GM13977 (cell line): ENCODE measurements around the gene STK26.

Source experiments
- DNase-seq: peaks from one replicate; pipeline ENCODE4 v3.0.0; 2012; ENCODE audit warnings: low spot score
- in situ Hi-C: fragments of 300-500 bp; cut with MboI; formaldehyde crosslinking; loops from one replicate; pipeline ENCODE4 v1.12.0; 2022; ENCODE audit warnings: low sequenced_read_pairs, low pct_unique_long_range_greater_than_20kb, mixed read lengths, inconsistent platforms; ENCODE audit not compliant: unreplicated experiment
- TF ChIP-seq, protein P1 (sequence below): IDR thresholded peaks from 2 replicates; pipeline ENCODE4 v1.5.1; 2012; ENCODE audit warnings: mild to moderate bottlenecking, control low read depth; ENCODE audit not compliant: insufficient read depth; ENCODE audit errors: extremely low read depth, missing control alignments

Gene STK26

DNA sequence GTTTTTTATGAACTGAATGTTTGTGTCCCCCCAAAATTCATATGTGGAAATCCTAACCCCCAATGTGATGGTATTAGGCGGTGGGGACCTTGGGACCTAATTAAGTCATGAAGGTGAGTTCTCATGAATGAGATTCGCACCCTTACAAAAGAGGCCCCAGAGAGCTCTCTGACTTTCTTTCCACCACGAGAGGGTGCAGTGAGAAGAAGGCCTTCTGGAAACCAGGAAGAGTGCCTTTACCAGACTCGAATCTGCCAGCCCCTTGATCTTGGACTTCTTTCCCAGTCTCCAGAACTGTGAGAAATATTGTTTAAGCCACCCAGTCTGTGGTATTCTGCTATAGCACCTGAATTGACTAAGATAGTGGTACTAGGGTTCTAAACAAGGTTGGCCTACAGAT lies 40.8 kb downstream of the STK26 start:
- no peak for DNase-seq
- TF ChIP-seq, protein P1, sequence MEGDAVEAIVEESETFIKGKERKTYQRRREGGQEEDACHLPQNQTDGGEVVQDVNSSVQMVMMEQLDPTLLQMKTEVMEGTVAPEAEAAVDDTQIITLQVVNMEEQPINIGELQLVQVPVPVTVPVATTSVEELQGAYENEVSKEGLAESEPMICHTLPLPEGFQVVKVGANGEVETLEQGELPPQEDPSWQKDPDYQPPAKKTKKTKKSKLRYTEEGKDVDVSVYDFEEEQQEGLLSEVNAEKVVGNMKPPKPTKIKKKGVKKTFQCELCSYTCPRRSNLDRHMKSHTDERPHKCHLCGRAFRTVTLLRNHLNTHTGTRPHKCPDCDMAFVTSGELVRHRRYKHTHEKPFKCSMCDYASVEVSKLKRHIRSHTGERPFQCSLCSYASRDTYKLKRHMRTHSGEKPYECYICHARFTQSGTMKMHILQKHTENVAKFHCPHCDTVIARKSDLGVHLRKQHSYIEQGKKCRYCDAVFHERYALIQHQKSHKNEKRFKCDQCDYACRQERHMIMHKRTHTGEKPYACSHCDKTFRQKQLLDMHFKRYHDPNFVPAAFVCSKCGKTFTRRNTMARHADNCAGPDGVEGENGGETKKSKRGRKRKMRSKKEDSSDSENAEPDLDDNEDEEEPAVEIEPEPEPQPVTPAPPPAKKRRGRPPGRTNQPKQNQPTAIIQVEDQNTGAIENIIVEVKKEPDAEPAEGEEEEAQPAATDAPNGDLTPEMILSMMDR, result no peak
- in situ Hi-C loops, result no loop called here

DNA sequence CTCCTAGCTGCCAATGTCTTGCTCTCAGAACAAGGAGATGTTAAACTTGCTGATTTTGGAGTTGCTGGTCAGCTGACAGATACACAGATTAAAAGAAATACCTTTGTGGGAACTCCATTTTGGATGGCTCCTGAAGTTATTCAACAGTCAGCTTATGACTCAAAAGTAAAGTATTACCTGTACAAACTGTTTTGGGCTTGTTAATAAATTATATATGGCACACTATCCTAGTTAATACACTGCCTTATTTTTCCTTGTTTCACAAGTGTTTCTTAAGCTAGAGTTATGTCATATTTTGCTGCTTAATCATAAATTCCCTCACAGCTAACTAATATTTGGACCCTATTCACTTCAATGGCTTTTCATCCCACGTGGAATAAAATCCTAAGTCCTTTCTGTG lies 45.3 kb downstream of the STK26 start:
- in situ Hi-C loops, result no loop called here
- no peak for DNase-seq
- TF ChIP-seq, protein P1, result no peak

DNA sequence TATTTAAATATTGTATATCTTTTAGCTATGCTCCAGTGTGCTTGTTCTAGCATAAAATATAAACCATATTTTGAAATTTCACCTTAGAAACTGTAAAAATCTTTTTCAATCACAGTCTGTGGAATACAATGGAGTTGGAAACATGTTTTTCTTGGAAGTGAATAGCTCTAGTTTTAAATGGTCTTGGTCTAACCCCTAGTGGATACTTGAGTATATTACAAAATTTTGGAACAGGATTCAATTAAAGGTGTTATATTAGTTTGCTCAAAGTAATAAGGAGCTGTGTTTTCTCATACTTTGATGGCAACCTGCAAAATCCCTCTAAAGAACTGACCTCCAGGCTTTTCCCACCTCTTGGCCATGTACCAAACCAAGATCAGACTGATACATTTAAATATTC lies 48.2 kb downstream of the STK26 start:
- TF ChIP-seq, protein P1, result no peak
- in situ Hi-C loops, result no loop called here
- DNase-seq, result no peak

DNA sequence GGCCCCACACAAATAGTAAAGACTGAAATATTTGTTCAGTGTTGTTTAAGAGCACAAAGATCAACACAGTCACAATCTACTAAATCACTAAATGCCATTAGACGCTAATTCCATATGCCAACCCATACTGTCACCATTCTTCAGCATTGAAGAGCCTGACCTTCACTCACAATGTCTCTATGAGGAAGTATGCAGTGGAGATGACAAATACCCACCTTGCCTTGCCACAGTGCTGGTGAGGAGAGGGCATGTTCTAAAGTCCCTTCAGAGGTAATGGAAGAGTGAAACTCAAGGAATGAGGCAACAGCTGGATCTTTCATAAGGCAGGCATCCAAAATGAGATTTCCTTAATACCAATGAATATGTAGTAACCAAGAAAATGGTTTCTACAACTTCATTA lies 54.3 kb downstream of the STK26 start:
- in situ Hi-C loops, result no loop called here
- TF ChIP-seq, protein P1, result no peak
- DNase-seq, result no peak

DNA sequence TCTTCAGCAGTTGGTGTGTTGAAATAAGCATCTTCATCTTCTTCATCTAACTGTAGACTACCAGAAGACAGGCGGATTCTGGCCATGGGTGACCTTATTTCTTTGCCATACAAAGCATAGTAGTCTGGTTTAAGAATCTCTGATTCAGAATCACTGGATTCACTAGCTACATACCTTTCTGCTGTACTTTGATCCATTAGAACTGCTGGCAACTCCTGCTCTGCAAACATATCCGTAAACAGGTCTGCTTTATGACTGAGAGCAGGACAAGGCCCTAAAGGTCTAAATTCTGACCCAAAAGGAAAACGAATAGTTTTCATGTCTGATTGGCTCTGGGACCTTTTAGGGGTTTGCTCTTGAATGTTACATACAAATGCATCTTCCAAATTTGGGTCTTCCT lies 54.8 kb downstream of the STK26 start:
- TF ChIP-seq, protein P1, result no peak
- no peak for DNase-seq
- in situ Hi-C loops, result no loop called here

DNA sequence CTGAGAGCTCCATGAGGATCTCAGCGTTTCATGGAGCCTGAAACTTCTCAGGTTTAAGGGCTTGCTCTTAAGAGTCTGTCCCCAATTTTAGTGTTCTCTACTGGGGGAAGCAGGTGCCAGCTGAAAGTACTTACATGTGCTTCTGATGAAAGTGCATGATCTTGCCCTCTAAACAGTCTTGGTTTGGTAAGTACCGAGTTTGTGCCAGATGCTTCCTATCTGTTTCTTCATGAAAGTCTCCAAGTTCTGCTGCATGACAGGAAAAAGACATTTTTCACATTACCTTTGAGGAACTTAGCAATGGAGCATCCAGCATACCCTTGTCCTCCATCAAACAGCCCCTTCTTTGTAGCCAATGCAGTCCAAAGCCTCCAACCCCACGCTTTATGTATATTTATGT lies 62.7 kb downstream of the STK26 start:
- TF ChIP-seq, protein P1, result no peak
- in situ Hi-C loops, result no loop called here
- no peak for DNase-seq

DNA sequence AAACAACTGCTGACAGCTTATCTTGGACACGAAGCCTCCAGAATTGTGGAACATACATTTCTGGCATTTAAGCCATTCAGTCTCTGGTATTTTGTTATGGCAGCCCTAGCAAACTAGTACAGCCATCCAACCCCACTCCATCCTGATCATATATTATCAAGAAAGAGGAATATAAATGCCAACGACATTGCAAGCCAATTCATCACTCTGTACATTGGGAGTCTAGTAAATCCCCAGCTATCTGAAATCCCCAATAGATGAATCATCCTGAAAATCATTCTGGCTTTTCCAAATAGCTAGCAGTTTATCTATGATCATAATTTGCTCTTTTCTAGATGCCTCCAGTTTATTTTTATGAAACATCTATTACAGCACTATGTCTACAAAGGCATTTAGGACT lies 63.6 kb downstream of the STK26 start:
- no peak for DNase-seq
- in situ Hi-C loops, result no loop called here
- TF ChIP-seq, protein P1, result no peak
